AG10803 (cell line): Measurements from ENCODE around the gene IGHMBP2.
A peak's percentile ranks its signal among the peaks of the same experiment; 100 is the strongest.
"Not testable (repeated sequence)": the region's sequence is repeated elsewhere in the genome, so short reads cannot be mapped to it uniquely, and the experiment has no call there.

Experiments
- DNase-seq: peaks from one replicate; pipeline ENCODE4 v3.0.0; 2010; ENCODE audit warnings: low read depth
- H3K4me3 ChIP-seq: 2 replicates; pipeline ENCODE4 v1.5.1; 2011; ENCODE audit warnings: mild to moderate bottlenecking, low read length, control low read depth
- TF ChIP-seq, protein P1 (sequence below): conservative IDR thresholded peaks from 2 replicates; pipeline ENCODE4 v1.5.1; 2011; ENCODE audit warnings: mild to moderate bottlenecking, low read length, control low read depth, inconsistent platforms

IGHMBP2 gene

DNA sequence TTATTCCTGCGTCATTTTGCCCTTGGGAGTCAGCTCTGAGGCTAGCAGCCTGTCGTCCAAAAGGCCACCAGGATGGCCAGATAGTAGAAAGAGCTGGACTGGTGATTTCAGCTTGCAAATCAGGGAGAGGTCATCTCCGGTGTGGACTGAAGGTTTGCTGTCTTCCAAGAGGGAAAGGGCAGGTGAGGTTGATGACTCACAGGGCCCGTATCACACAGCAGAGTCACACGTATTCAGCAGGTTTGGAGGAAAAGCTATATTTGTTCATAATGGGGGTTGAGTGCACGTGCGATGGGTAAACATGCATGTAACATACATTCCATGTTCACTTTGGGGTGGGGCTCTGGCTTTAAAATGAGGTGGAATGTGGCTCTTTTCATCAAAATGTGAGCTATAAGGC, 25.7 kb upstream of the IGHMBP2 start:
- TF ChIP-seq, protein P1, sequence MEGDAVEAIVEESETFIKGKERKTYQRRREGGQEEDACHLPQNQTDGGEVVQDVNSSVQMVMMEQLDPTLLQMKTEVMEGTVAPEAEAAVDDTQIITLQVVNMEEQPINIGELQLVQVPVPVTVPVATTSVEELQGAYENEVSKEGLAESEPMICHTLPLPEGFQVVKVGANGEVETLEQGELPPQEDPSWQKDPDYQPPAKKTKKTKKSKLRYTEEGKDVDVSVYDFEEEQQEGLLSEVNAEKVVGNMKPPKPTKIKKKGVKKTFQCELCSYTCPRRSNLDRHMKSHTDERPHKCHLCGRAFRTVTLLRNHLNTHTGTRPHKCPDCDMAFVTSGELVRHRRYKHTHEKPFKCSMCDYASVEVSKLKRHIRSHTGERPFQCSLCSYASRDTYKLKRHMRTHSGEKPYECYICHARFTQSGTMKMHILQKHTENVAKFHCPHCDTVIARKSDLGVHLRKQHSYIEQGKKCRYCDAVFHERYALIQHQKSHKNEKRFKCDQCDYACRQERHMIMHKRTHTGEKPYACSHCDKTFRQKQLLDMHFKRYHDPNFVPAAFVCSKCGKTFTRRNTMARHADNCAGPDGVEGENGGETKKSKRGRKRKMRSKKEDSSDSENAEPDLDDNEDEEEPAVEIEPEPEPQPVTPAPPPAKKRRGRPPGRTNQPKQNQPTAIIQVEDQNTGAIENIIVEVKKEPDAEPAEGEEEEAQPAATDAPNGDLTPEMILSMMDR = no peak
- no peak for DNase-seq

GRCh38 chr11:68880851-68881250, 22.8 kb upstream of the IGHMBP2 start:
- TF ChIP-seq, protein P1 = no peak

More for the DNA sequence above, 25.7 kb upstream of the IGHMBP2 start:
- H3K4me3 ChIP-seq = no peak overlapping the region

GRCh38 chr11:68881320-68881719, 22.4 kb upstream of the IGHMBP2 start:
- no peak overlapping the region for H3K4me3 ChIP-seq
- DNase-seq = no peak
- TF ChIP-seq, protein P1 = no peak

More at GRCh38 chr11:68880851-68881250, 22.8 kb upstream of the IGHMBP2 start:
- H3K4me3 ChIP-seq = no peak overlapping the region
- no peak for DNase-seq

DNA sequence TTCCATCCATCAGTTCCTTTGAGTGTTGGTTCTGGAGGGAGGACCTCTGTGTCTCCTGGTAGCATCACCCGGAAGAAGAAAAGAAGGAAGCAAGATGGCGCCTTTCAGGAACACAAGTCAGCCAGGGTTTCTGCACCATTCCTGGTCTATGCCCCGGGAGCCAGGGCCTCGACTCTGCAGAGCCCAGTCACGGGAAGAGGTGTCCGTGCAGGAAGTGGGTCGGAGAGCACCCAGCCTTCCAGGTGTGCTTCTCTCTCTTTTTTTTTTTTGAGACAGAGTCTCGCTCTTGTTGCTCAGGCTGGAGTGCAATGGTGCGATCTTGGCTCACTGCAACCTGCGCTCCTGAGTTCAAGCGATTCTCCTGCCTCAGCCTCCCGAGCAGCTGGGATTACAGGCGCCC, 21.3 kb upstream of the IGHMBP2 start:
- H3K4me3 ChIP-seq = no peak overlapping the region
- DNase-seq = no peak
- TF ChIP-seq, protein P1 = no peak

DNA sequence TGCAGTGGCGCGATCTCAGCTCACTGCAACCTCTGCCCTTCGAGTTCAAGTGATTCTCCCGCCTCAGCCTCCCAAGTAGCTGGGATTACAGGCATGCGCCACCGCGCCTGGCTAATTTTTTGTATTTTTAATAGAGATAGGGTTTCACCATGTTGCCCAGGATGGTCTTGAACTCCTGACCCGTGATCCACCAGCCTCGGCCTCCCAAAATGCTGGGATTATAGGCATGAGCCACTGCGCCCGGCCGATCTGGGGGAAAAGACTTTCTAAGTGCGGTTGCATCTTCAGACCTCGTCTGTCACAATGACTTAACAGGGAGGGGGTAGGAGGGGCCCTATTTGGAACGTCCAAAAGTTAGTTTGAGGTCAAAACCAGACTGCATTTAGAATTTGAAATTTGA, 18.9 kb upstream of the IGHMBP2 start:
- not testable (repeated sequence) for DNase-seq, H3K4me3 ChIP-seq

DNA sequence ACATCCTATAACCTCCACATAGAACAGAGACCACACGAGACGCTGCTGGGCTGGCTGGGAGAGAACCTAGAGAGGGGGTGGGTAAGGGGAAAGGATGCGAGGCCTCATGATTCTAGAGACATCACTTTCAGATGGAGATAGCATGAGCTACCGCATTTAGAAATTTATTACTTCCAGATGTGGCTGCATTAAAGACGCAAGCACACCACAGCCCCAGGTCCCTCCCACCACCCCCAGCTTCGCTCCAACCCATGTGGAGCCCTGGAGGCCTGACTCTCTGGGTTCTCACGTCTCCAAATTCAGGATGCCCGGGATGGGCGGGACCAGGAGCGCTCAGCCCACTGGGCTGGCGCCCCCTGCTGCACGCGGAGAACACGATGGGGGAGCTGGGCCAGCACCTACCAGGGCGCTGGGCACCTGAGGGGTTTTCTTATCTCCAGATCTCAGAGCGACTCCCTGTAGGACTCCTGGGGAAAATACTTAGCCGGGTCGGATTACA, 13.7 kb upstream of the IGHMBP2 start:
- DNase-seq = peak; percentile 98

GRCh38 chr11:68890490-68891231, 13.0 kb upstream of the IGHMBP2 start:
- no peak overlapping the region for H3K4me3 ChIP-seq
- TF ChIP-seq, protein P1 = no peak
- peak; percentile 92 for DNase-seq

More for the DNA sequence above, 13.7 kb upstream of the IGHMBP2 start:
- TF ChIP-seq, protein P1 = peak; percentile 76
- H3K4me3 ChIP-seq = no peak overlapping the region
